GM08714 (cell line): Measurements from ENCODE around the gene DIAPH3.

ENCODE experiments used
- H3K4me3 ChIP-seq: fragments of 200-500 bp; sonication (Bioruptor generic); 2 replicates; pipeline ENCODE4 v1.5.1; 2014; ENCODE audit warnings: mild to moderate bottlenecking, low read length, inconsistent platforms
- ZNF274 ChIP-seq: IDR thresholded peaks from 2 replicates; pipeline ENCODE4 v1.6.1; 2012; ENCODE audit warnings: mild to moderate bottlenecking, low read depth, low read length

The DIAPH3 gene

GRCh38 chr13:59700281-59700680 is 463.4 kb downstream of the DIAPH3 start:
- TF ChIP-seq ZNF274: no peak
- no peak overlapping the region for H3K4me3 ChIP-seq

GRCh38 chr13:59696271-59696670 is 467.5 kb downstream of the DIAPH3 start:
- no peak overlapping the region for H3K4me3 ChIP-seq
- no peak for TF ChIP-seq ZNF274

- TF ChIP-seq ZNF274: no peak
- H3K4me3 ChIP-seq: no peak overlapping the region
These were observed 472.1 kb downstream of the DIAPH3 start for GRCh38 chr13:59691501-59692066.

- no peak overlapping the region for H3K4me3 ChIP-seq
- TF ChIP-seq ZNF274: no peak
These were observed 472.7 kb downstream of the DIAPH3 start for GRCh38 chr13:59690857-59691500.

GRCh38 chr13:59689057-59689456 is 474.7 kb downstream of the DIAPH3 start:
- TF ChIP-seq ZNF274: no peak
- H3K4me3 ChIP-seq: no peak overlapping the region

GRCh38 chr13:59686798-59687394 is 476.8 kb downstream of the DIAPH3 start:
- H3K4me3 ChIP-seq: no peak overlapping the region
- TF ChIP-seq ZNF274: no peak

GRCh38 chr13:59684105-59684504 is 479.6 kb downstream of the DIAPH3 start:
- TF ChIP-seq ZNF274: no peak
- no peak overlapping the region for H3K4me3 ChIP-seq

GRCh38 chr13:59681636-59682311 is 482.0 kb downstream of the DIAPH3 start:
- no peak overlapping the region for H3K4me3 ChIP-seq
- TF ChIP-seq ZNF274: no peak

GRCh38 chr13:59680429-59681024 is 483.2 kb downstream of the DIAPH3 start:
- no peak overlapping the region for H3K4me3 ChIP-seq
- TF ChIP-seq ZNF274: no peak

GRCh38 chr13:59679254-59679653 is 484.5 kb downstream of the DIAPH3 start:
- no peak for TF ChIP-seq ZNF274
- H3K4me3 ChIP-seq: no peak overlapping the region

GRCh38 chr13:59677966-59678814 is 485.5 kb downstream of the DIAPH3 start:
- no peak overlapping the region for H3K4me3 ChIP-seq
- no peak for TF ChIP-seq ZNF274

GRCh38 chr13:59677430-59677829 is 486.3 kb downstream of the DIAPH3 start:
- TF ChIP-seq ZNF274: no peak
- no peak overlapping the region for H3K4me3 ChIP-seq

GRCh38 chr13:59674616-59675015 is 489.1 kb downstream of the DIAPH3 start:
- TF ChIP-seq ZNF274: no peak
- no peak overlapping the region for H3K4me3 ChIP-seq

- no peak overlapping the region for H3K4me3 ChIP-seq
- no peak for TF ChIP-seq ZNF274
These were observed 490.4 kb downstream of the DIAPH3 start for GRCh38 chr13:59673286-59673685.
